Measurements from ENCODE around the gene CNR1.

Gene CNR1

GRCh38 chr6:88124925-88125557, 41.1 kb downstream of the CNR1 start:
- Histone ChIP-seq H3K9ac (ENCODE audit: low read depth in 1 of 2, low read length in 2 of 2) (no peak overlapping the region), H3K27me3 (ENCODE audit: control insufficient read depth in 2 of 2, insufficient read depth in 2 of 2, low read length in 2 of 2) (no peaks in the 10 kb centered on the region), H3K9me3 (ENCODE audit: control insufficient read depth in 2 of 2, low read length in 2 of 2) (peaks cover 3 to 4% of the 10 kb centered on the region in 2 donors), H3K36me3 (ENCODE audit: control insufficient read depth in 2 of 2, insufficient read depth in 2 of 2, low read length in 2 of 2) (no peaks in the 10 kb centered on the region), H3K27ac (ENCODE audit: low read depth in 2 of 2, low read length in 2 of 2) (no peak overlapping the region), H3K4me1 (ENCODE audit: control insufficient read depth in 2 of 2, insufficient read depth in 2 of 2, low read length in 2 of 2) (no peaks in the 10 kb centered on the region), H3K4me3 (ENCODE audit: low read length in 2 of 2) (no peak overlapping the region)

- no peaks in the 10 kb centered on the region for H3K36me3 ChIP-seq (ENCODE audit: control insufficient read depth in 2 of 2, insufficient read depth in 2 of 2, low read length in 2 of 2)
- no peak overlapping the region for H3K9ac ChIP-seq (ENCODE audit: low read depth in 1 of 2, low read length in 2 of 2)
- peaks cover 3 to 4% of the 10 kb centered on the region in 2 donors for H3K9me3 ChIP-seq (ENCODE audit: control insufficient read depth in 2 of 2, low read length in 2 of 2)
- H3K4me1 ChIP-seq (ENCODE audit: control insufficient read depth in 2 of 2, insufficient read depth in 2 of 2, low read length in 2 of 2): no peaks in the 10 kb centered on the region
- no peak overlapping the region for H3K4me3 ChIP-seq (ENCODE audit: low read length in 2 of 2)
- H3K27ac ChIP-seq (ENCODE audit: low read depth in 2 of 2, low read length in 2 of 2): no peak overlapping the region
- no peaks in the 10 kb centered on the region for H3K27me3 ChIP-seq (ENCODE audit: control insufficient read depth in 2 of 2, insufficient read depth in 2 of 2, low read length in 2 of 2)
These were observed 45.5 kb downstream of the CNR1 start for GRCh38 chr6:88120635-88121034.

GRCh38 chr6:88119769-88120168, 46.4 kb downstream of the CNR1 start:
- no peaks in the 10 kb centered on the region for H3K4me1 ChIP-seq (ENCODE audit: control insufficient read depth in 2 of 2, insufficient read depth in 2 of 2, low read length in 2 of 2)
- H3K27ac ChIP-seq (ENCODE audit: low read depth in 2 of 2, low read length in 2 of 2): no peak overlapping the region
- no peak overlapping the region for H3K4me3 ChIP-seq (ENCODE audit: low read length in 2 of 2)
- no peak overlapping the region for H3K9ac ChIP-seq (ENCODE audit: low read depth in 1 of 2, low read length in 2 of 2)
- H3K36me3 ChIP-seq (ENCODE audit: control insufficient read depth in 2 of 2, insufficient read depth in 2 of 2, low read length in 2 of 2): no peaks in the 10 kb centered on the region
- H3K27me3 ChIP-seq (ENCODE audit: control insufficient read depth in 2 of 2, insufficient read depth in 2 of 2, low read length in 2 of 2): no peaks in the 10 kb centered on the region
- peaks cover 2 to 3% of the 10 kb centered on the region in 2 donors for H3K9me3 ChIP-seq (ENCODE audit: control insufficient read depth in 2 of 2, low read length in 2 of 2)

GRCh38 chr6:88116276-88116675, 49.9 kb downstream of the CNR1 start:
- H3K9ac ChIP-seq (ENCODE audit: low read depth in 1 of 2, low read length in 2 of 2): no peak overlapping the region
- H3K27me3 ChIP-seq (ENCODE audit: control insufficient read depth in 2 of 2, insufficient read depth in 2 of 2, low read length in 2 of 2): no peaks in the 10 kb centered on the region
- no peaks in the 10 kb centered on the region for H3K4me1 ChIP-seq (ENCODE audit: control insufficient read depth in 2 of 2, insufficient read depth in 2 of 2, low read length in 2 of 2)

GRCh38 chr6:88115307-88115706, 50.8 kb downstream of the CNR1 start:
- Histone ChIP-seq H3K36me3 (ENCODE audit: control insufficient read depth in 2 of 2, insufficient read depth in 2 of 2, low read length in 2 of 2) (no peaks in the 10 kb centered on the region), H3K4me3 (ENCODE audit: low read length in 2 of 2) (no peak overlapping the region), H3K9me3 (ENCODE audit: control insufficient read depth in 2 of 2, low read length in 2 of 2) (no peaks in the 10 kb centered on the region), H3K27ac (ENCODE audit: low read depth in 2 of 2, low read length in 2 of 2) (no peak overlapping the region), H3K27me3 (ENCODE audit: control insufficient read depth in 2 of 2, insufficient read depth in 2 of 2, low read length in 2 of 2) (no peaks in the 10 kb centered on the region), H3K4me1 (ENCODE audit: control insufficient read depth in 2 of 2, insufficient read depth in 2 of 2, low read length in 2 of 2) (no peaks in the 10 kb centered on the region), H3K9ac (ENCODE audit: low read depth in 1 of 2, low read length in 2 of 2) (no peak overlapping the region)

More at GRCh38 chr6:88116276-88116675, 49.9 kb downstream of the CNR1 start:
- H3K9me3 ChIP-seq (ENCODE audit: control insufficient read depth in 2 of 2, low read length in 2 of 2): no peaks in the 10 kb centered on the region
- H3K4me3 ChIP-seq (ENCODE audit: low read length in 2 of 2): no peak overlapping the region
- no peaks in the 10 kb centered on the region for H3K36me3 ChIP-seq (ENCODE audit: control insufficient read depth in 2 of 2, insufficient read depth in 2 of 2, low read length in 2 of 2)
- no peak overlapping the region for H3K27ac ChIP-seq (ENCODE audit: low read depth in 2 of 2, low read length in 2 of 2)

GRCh38 chr6:88114838-88115237, 51.3 kb downstream of the CNR1 start:
- Histone ChIP-seq H3K9ac (ENCODE audit: low read depth in 1 of 2, low read length in 2 of 2) (no peak overlapping the region), H3K27ac (ENCODE audit: low read depth in 2 of 2, low read length in 2 of 2) (no peak overlapping the region), H3K4me3 (ENCODE audit: low read length in 2 of 2) (no peak overlapping the region), H3K4me1 (ENCODE audit: control insufficient read depth in 2 of 2, insufficient read depth in 2 of 2, low read length in 2 of 2) (no peaks in the 10 kb centered on the region), H3K27me3 (ENCODE audit: control insufficient read depth in 2 of 2, insufficient read depth in 2 of 2, low read length in 2 of 2) (no peaks in the 10 kb centered on the region), H3K36me3 (ENCODE audit: control insufficient read depth in 2 of 2, insufficient read depth in 2 of 2, low read length in 2 of 2) (no peaks in the 10 kb centered on the region), H3K9me3 (ENCODE audit: control insufficient read depth in 2 of 2, low read length in 2 of 2) (no peaks in the 10 kb centered on the region)

- Histone ChIP-seq H3K4me3 (ENCODE audit: low read length in 2 of 2) (no peak overlapping the region), H3K27me3 (ENCODE audit: control insufficient read depth in 2 of 2, insufficient read depth in 2 of 2, low read length in 2 of 2) (no peaks in the 10 kb centered on the region), H3K9ac (ENCODE audit: low read depth in 1 of 2, low read length in 2 of 2) (no peak overlapping the region), H3K4me1 (ENCODE audit: control insufficient read depth in 2 of 2, insufficient read depth in 2 of 2, low read length in 2 of 2) (no peaks in the 10 kb centered on the region), H3K36me3 (ENCODE audit: control insufficient read depth in 2 of 2, insufficient read depth in 2 of 2, low read length in 2 of 2) (no peaks in the 10 kb centered on the region), H3K9me3 (ENCODE audit: control insufficient read depth in 2 of 2, low read length in 2 of 2) (no peaks in the 10 kb centered on the region), H3K27ac (ENCODE audit: low read depth in 2 of 2, low read length in 2 of 2) (no peak overlapping the region)
These were observed 54.2 kb downstream of the CNR1 start for GRCh38 chr6:88111991-88112390.

- Histone ChIP-seq H3K27me3 (ENCODE audit: control insufficient read depth in 2 of 2, insufficient read depth in 2 of 2, low read length in 2 of 2) (no peaks in the 10 kb centered on the region), H3K27ac (ENCODE audit: low read depth in 2 of 2, low read length in 2 of 2) (no peak overlapping the region), H3K4me1 (ENCODE audit: control insufficient read depth in 2 of 2, insufficient read depth in 2 of 2, low read length in 2 of 2) (no peaks in the 10 kb centered on the region), H3K9me3 (ENCODE audit: control insufficient read depth in 2 of 2, low read length in 2 of 2) (no peaks in the 10 kb centered on the region), H3K36me3 (ENCODE audit: control insufficient read depth in 2 of 2, insufficient read depth in 2 of 2, low read length in 2 of 2) (no peaks in the 10 kb centered on the region), H3K9ac (ENCODE audit: low read depth in 1 of 2, low read length in 2 of 2) (no peak overlapping the region), H3K4me3 (ENCODE audit: low read length in 2 of 2) (no peak overlapping the region)
These were observed 58.9 kb downstream of the CNR1 start for GRCh38 chr6:88107241-88107640.

- Histone ChIP-seq H3K27me3 (ENCODE audit: control insufficient read depth in 2 of 2, insufficient read depth in 2 of 2, low read length in 2 of 2) (no peaks in the 10 kb centered on the region), H3K36me3 (ENCODE audit: control insufficient read depth in 2 of 2, insufficient read depth in 2 of 2, low read length in 2 of 2) (no peaks in the 10 kb centered on the region), H3K9ac (ENCODE audit: low read depth in 1 of 2, low read length in 2 of 2) (no peak overlapping the region), H3K27ac (ENCODE audit: low read depth in 2 of 2, low read length in 2 of 2) (no peak overlapping the region), H3K4me1 (ENCODE audit: control insufficient read depth in 2 of 2, insufficient read depth in 2 of 2, low read length in 2 of 2) (no peaks in the 10 kb centered on the region), H3K9me3 (ENCODE audit: control insufficient read depth in 2 of 2, low read length in 2 of 2) (no peaks in the 10 kb centered on the region), H3K4me3 (ENCODE audit: low read length in 2 of 2) (no peak overlapping the region)
These were observed 60.3 kb downstream of the CNR1 start for GRCh38 chr6:88105741-88106340.
